ENCODE results near the gene HIVEP2.

DNA sequence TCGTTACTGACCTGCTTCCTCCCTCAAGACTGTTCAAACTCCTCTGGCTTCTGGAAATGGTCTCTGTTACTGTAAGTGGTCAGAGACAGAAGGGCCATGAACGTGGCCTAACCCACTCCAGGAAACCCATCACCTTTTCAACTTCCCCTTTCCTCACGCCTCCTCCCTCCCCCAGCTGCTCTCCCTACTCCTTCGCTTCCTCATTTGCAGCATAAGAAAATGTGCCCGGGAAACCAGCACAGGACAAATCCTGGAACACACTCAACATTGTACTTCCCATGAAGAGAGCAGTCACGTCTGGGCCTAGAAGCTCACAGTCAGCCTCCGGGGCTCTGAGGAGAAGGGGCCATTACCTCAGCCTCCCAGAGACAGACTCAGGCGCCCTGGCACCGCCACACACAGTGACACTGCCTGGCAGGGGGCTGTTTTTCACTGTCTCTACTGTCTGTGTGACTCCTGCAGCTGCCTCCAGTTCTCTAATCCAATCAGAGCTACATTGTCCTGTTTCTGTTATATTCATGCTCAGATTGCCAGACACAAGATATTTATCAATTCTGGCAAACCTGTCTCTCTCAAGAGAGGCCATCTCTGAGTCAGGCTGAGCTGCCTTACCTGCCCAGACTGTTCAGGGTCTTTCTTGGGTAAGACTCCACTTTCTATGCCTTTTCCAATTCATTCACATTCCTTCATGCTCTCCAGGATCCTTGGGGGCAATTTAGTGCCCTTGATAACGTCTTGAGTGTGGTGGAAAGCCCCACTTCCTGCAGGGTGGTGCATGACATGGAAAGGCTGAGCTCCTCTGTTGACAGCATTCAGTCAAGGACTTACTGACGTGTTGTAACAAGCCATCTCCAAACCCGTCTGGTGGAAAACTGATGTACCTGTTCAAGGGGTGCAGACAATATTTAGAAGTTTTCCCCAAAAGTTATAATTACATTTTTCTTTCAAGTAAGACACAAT lies 242.2 kb downstream of the HIVEP2 start:
- TF ChIP-seq, protein P1, sequence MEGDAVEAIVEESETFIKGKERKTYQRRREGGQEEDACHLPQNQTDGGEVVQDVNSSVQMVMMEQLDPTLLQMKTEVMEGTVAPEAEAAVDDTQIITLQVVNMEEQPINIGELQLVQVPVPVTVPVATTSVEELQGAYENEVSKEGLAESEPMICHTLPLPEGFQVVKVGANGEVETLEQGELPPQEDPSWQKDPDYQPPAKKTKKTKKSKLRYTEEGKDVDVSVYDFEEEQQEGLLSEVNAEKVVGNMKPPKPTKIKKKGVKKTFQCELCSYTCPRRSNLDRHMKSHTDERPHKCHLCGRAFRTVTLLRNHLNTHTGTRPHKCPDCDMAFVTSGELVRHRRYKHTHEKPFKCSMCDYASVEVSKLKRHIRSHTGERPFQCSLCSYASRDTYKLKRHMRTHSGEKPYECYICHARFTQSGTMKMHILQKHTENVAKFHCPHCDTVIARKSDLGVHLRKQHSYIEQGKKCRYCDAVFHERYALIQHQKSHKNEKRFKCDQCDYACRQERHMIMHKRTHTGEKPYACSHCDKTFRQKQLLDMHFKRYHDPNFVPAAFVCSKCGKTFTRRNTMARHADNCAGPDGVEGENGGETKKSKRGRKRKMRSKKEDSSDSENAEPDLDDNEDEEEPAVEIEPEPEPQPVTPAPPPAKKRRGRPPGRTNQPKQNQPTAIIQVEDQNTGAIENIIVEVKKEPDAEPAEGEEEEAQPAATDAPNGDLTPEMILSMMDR (IDR thresholded peaks at IDR 0.05) = no peak
- no peak for TF ChIP-seq POLR2A (IDR thresholded peaks at IDR 0.05)

All from esophagus squamous epithelium (tissue), 4 donors.